ENCODE results near the gene MYO18B.

DNA sequence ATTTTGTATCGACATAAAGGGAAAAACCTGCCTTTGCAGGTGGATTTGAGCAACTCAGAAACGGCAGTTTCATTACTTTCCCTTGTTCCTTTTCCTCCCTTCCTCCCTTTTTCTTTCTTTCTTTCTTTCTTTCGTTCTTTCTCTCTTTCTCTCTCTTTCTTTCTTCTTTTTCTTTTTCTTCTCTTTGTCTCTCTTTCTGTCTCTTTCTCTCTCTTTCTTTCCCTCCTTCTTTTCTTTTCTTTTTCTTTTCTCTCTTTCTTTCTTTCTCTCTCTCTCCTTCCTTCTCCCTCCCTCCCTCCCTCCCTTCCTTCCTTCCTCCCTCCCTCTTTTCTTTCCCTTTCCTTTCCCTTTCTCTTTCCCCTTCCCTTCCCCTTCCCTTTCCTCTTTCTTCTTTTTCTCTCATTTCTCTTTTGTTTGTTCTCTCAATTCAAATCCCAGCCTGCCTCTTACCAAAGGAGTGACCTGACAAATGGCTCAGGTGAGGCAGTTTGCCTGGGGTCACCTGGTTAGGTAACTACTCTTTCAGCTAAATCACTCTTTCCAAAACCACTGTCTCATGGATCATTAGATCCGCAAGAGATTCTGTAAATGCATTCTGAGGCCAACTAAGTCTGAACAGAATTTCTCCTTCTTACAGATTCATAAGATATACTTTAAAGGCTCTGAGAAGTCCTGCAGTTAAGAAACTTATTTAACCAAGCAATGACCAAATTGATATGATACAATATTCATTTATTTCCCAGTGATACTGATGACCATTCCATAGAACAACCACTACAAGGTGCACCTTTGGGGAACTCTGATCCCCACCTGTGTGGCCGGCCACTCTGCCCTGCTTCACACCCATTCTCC, 75.3 kb downstream of the MYO18B start:
- TF ChIP-seq, protein P1, sequence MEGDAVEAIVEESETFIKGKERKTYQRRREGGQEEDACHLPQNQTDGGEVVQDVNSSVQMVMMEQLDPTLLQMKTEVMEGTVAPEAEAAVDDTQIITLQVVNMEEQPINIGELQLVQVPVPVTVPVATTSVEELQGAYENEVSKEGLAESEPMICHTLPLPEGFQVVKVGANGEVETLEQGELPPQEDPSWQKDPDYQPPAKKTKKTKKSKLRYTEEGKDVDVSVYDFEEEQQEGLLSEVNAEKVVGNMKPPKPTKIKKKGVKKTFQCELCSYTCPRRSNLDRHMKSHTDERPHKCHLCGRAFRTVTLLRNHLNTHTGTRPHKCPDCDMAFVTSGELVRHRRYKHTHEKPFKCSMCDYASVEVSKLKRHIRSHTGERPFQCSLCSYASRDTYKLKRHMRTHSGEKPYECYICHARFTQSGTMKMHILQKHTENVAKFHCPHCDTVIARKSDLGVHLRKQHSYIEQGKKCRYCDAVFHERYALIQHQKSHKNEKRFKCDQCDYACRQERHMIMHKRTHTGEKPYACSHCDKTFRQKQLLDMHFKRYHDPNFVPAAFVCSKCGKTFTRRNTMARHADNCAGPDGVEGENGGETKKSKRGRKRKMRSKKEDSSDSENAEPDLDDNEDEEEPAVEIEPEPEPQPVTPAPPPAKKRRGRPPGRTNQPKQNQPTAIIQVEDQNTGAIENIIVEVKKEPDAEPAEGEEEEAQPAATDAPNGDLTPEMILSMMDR (IDR thresholded peaks at IDR 0.05; ENCODE audit: insufficient read depth, low read depth, low read length): no peak
- TF ChIP-seq EZH2 (IDR thresholded peaks at IDR 0.05; ENCODE audit: insufficient read depth, low read length): no peak

Data from astrocyte (in vitro differentiated cells and primary cell).